Stimulated activated CD4-positive, alpha-beta T cell treated with anti-CD3 and anti-CD28 coated beads, TNF-alpha, amount 100 ng/mL, for 4 hours (primary cell): ENCODE measurements around the gene GABBR2.
"Not testable (repeated sequence)": the region's sequence is repeated elsewhere in the genome, so short reads cannot be mapped to it uniquely, and the experiment has no call there.

Experiments used
- DNase-seq, 3 experiments: peaks; one replicate each; pipeline ENCODE4 v3.0.0-alpha.2; 2020; ENCODE audit warnings: low read depth in 3 of 3

The GABBR2 gene

DNA sequence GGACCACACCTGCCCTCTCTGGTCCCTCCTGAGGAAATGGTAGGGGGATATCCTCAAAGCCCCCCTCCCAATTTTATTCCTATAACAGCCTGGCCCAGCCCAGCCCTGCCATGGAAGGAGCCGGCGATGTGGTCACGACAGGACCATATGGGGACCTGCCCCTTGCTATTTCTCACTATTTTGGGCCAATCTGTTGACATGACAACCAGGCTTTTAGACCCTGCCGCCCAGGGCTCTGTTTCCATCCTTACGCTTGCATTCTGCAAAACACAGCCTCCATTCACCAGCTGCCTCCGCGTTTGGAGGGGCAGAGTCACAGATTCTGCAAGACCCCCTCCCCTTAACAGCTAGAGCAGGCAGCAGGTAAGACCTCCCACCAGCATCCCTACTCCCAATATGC lies 112.2 kb downstream of the GABBR2 start:
- no peak for DNase-seq

DNA sequence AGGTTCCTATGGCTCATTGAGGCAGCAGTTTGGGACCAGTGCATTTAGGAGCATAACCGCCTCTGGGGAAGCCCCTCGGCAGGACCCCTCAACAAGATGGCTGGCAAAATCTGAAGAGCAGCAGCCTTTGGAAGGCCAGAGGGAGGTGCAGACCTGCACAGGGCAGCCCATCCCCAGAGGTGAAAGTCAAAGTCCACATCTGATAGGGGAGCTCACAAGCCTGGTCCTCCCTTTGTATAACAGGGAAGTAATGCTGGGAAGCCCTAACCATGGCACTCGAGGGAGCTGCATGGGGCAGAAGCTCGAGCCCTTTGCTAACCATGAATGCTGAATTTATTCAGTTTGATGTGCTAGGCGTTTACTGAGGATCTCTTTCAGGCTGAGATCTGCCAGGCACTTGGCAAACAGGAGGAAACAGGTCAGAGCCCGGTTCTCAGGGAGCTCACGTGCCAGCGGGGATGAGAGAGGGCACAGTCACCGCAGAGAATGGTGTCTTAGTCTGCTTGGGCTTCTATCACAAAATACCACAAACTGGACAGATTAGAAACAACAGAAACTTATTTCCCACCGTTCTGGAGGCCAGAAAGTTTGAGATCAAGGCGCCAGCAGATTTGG lies 114.1 kb downstream of the GABBR2 start:
- DNase-seq: no peak

DNA sequence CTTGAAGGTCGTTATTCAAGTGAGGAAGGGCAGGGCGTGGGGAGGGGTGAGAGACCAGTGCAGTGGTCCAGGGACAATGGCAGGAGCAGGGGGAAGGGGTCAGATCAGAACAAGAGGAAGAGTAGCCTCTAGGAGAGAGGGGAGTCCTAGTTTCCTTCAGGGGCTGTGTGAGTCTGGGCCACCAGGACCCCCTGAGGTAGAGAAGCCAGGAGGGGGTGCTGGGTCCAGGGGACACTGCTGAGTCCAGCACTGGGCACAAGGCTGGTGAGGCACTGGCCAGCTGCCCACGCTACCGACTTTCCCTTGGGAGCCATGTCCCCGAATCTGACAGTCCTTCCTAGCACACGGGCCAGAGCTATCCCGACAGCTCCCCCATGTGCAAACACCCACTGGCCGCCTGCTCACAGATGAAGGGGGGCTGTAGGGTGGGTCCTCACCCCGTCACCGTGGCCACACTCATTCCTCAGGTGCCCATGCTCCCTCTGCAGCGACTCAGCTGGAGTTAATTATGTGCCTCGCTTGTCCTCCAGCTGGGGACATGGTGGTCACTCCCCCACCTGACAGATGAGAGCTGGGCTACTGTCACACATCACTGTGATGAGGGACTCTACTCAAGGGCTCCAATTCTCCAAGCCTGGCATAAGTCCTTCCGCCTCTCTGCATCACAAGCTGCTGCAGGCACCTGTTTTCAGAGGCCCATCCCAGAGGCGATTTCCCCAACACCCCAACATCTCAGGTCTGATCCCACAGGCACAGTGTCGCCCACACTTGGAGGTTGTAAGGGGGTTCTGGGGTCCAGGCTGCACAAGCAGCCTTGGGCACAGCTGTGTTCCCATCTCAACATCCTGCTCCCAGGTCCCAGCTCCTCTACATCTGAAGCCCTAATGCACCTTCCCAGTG lies 115.1 kb downstream of the GABBR2 start:
- DNase-seq: no peak

DNA sequence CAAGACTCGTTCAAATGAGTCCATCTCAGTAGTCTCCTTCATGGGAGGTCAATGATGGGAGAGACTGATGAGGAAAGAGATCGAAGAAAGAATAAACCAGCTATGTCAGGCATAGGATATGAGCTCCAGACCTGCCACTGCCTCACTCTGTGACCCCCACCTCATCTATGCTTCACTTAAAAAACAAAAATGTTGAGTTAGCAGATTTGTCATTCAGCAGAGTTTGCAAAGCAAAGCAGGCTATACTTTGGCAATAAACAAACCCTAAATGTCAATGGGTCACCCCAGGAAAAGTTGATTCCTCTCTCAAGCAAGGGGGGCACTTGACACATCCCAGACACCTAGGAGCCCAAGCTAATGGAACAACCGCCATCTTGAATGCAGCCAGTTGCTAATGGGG lies 117.0 kb downstream of the GABBR2 start:
- no peak for DNase-seq

DNA sequence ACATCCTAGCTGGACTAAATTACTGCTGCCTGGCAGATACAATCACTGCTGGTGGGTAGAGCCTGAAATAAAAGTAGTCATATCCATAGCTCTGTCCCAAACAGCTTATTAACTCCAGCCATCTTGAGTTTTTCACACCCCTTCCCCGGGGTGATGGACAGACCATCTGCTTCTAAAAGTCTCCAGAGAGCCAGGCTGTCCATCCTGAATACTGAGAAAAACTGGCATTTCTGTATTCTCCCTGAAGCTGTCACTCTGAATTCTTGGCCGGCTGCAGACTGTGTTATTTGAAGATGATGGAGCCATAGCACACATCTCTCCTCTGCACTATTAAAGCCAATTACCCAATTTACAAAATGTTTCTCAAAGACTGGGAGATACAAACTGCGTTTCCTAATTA lies 118.6 kb downstream of the GABBR2 start:
- DNase-seq: no peak

DNA sequence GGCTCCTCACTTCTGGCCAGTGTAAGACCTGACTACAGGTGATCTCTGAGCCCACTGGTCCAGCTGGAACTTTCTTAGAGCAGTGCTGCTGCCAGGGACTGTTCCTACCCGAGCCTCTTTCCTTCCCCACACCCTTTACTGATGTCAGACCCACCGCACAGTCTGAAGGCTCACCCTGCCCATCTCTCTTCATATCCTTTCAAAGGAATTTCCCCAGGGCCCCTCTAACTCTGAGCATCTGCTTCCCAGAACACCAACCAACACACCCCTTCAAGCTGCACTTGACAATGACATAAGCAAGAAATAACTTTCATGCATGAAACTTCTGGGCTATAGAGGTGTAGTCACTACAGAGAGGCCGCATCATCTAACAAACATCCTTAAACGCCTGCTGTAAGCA lies 119.6 kb downstream of the GABBR2 start:
- DNase-seq: no peak

DNA sequence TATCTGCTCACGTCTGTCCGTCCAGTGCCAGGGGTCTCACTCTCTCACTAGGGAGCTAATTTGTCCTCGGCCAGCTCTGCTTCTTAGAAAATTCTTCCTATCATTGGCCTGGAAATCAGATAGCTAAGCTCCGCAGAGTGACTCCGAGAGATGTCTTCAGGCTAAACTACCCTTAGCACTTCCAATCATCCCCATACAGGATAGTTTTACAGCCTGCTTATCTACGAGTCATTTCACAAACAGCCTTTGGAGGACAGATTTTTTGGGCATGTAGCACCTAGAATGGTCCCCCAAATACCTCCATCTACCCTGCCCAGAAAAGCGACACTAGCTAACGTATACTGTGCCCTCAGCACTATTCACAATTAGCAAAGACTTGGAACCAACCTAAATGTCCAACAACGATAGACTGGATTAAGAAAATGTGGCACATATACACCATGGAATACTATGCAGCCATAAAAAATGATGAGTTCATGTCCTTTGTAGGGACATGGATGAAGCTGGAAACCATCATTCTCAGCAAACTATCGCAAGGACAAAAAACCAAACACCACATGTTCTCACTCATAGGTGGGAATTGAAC lies 123.8 kb downstream of the GABBR2 start:
- not testable (repeated sequence) for DNase-seq

DNA sequence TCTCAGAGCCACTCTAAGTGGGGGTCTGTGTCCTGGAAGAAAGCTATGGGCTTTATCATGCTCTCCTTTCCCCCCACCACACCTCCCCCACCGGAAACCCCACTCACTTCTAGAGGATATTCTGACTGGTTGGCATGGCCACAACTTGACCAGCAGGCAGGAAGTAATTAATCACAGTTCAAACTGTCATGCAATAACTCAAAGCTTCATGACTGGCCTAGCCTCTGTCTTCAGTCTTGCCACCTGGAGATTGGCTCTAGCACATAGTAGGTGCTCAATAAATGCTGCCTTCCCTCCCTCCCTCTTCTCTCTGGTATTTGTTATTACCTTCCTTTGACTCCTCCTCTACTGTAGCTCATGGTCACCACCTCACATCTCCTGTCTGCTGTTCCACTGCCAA lies 124.7 kb downstream of the GABBR2 start:
- no peak for DNase-seq

DNA sequence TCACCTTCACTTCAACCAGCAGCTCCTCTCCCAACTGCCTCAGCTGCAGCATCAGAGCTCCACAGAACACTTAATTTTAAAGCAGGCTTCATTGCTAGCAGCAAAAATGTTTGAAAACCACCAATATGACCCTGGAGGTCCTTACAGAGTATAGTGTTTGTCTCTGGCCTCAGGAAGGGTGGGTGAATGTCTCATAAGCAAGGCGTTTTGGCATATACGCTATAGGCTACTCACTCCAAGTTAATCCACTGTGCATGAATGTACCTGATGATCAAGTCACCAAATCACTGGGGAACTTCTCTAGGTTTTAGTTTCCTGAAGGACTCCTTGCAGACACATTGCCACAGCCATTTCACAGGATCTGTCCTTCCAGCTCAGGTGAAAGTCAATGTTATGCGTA lies 125.3 kb downstream of the GABBR2 start:
- DNase-seq: no peak

DNA sequence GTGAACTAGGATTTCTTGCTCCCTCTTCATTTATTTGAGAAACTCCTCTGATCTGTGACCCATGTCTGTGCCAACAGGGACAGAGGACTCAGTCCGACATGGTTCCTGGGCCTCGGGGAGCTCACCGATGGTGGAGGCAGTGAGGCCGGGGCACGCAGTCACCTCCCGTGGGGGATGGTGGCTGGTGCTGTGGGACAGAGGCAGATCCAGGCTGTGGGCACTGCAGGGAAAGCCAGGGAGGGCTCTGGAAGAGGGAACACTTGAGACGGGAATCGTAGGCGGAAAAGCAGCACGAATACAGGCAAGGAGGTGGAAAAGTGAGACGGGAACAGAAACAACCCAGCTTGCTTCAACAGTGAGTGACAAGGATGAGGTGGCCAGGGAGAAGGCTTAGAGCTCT lies 127.8 kb downstream of the GABBR2 start:
- no peak for DNase-seq

DNA sequence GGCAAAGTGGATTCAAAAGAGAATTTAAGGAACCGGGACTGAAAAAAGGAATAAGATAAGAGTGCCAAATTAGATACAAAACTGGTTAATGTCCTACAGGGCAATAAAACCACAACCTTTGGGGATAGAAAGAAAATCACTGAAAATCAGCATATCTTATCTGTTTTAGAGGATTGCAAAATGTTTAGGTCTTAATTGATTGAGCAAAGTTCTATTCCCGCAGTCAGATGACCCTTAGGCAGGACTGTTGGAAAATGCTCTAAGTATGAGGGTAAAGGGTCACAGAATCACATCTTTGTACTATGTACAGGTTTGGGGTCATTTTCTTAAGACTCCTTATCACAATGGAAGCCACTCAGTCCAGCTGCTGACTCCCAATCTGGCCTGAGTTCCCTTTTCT lies 129.0 kb downstream of the GABBR2 start:
- no peak for DNase-seq

DNA sequence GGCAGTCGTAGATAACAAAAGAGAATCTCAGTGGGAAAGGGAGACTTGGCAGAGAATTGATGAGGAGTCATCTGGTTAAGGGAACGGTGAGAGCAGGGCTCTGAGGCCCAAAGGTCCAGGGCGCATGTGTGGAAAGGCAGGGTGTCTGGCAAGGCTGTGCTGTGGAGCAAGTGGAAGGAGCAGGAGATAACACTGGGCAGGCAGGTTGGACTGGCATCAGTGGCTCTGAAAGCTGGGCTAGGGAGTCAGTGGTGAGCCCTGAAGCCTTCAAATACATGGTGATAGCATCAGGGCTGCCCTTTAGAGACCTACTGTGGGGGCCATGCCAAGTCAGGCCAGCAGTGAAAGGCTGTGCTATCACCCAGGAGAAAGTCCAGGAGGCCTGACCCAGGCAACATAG lies 131.3 kb downstream of the GABBR2 start:
- DNase-seq: no peak

DNA sequence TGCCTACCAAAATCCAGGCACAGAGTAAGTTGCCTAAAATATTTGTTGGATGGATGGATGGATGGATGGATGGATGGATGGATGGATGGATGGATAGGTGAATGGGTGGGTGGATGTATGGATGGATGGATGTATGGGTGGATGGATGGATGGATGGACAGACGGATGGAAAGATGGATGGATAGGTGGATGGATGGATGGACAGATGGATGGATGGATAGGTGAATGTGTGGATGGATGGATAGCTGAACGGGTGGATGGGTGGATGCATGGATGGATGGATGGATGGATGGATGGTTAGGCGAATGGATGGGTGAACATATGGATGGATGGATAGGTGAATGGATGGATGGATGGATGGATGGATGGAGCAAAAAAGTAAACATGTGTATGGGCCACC lies 131.9 kb downstream of the GABBR2 start:
- no peak for DNase-seq

DNA sequence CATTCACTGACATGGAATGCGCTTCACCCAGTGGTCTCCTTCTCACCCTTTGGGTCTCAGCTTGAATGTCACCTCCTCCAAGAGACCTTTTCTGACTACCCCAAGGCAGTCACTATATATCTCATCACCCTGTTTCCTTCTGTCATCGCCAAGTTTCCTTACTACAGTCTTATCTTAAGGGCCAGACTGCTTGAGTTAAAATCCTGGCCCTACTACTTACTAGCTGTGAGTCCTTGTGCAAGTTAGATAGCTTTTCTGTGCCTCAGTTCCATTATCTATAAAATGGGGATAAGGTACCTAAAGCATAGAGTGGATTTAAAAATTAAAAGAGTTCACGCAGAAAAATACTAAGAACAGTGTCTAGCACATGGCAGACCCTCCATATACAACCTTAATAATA lies 132.4 kb downstream of the GABBR2 start:
- no peak for DNase-seq

DNA sequence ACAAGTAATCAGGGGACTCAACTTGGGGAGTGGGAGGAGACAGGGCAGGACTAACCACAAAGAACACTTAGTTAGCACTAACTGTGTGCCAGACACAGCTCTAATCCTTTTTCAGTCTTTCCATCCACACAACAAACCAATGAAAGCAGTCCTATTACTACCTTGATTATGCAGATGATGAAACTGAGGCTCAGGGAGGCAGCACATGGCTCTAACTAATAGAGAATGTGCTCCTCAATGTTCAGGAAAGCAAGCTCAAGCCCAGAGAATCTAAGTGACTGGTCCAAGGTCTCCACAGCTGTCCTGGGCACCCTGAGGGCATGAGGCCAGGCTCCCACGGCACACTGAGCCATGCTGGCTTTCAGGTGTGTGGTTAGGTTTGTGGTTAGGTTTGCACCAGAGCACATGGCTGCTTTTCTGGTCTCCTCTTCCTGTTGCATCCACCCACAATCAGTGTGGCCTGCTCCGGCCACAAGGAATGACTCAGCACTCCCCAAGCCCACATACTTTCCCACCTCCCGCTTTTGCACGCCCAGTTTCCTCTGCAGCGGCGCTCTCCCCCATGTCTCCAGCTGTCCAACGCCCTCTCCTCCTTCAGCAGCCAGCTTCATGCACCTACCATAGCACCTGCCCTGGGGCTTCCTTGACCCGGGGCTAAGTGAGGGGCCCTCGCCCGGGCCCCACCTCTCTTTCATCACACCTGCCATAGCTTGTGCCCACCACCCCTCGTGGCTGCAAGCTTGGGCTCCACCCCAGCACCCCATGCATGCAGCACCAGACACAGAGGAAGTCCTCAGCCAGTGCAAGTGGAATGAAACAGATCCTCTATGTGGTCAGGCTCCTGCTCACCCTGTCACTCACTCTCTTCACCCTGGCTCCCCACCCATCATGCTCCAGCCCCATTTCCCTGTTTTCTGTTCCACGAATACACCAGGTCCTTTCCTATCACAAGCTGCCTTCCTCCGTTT lies 133.1 kb downstream of the GABBR2 start:
- DNase-seq: no peak

DNA sequence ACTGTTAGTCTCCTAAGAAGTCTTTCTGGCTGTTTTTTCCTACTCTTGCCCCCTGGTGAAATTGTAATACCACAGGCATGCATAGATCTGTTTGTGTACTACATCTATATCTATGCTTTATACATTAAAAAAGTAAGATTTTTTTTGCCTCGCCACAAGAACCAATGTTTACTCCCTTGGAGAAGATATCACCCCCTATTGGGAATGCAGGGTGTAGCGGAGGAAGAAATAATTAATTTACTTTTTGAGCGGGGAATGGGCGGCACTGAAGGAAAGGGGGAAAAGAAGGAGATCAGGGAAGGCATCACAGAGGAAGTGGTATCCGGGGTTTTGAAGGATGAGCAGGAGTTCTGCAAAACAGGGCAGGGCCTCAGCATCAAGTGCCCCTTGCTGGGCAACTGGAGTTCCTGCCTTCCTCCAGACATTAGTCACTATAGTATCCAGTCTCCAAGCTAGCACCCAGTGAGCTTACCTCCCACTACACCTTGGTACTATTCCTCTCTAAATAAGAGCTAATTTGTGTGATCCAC lies 134.9 kb downstream of the GABBR2 start:
- DNase-seq: no peak

DNA sequence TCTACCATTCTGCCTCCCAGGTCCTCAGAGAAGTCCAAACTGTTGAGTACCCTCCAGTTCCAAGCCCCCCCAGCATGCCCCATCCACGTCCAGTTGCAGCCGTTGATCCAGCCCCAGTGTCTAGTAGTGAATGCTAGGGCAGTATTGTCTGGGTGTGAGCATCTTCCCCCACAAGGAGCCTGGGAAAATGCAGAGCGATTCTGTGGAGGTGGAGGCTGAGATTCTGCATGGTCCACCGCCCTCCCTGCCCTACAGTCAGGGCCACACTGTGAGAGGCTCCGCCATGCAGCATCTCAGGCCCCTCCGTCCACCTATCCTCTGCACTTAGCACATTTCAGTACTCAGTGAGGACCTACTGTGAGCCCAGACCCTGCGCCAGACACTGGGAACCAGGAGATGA lies 135.9 kb downstream of the GABBR2 start:
- no peak for DNase-seq

DNA sequence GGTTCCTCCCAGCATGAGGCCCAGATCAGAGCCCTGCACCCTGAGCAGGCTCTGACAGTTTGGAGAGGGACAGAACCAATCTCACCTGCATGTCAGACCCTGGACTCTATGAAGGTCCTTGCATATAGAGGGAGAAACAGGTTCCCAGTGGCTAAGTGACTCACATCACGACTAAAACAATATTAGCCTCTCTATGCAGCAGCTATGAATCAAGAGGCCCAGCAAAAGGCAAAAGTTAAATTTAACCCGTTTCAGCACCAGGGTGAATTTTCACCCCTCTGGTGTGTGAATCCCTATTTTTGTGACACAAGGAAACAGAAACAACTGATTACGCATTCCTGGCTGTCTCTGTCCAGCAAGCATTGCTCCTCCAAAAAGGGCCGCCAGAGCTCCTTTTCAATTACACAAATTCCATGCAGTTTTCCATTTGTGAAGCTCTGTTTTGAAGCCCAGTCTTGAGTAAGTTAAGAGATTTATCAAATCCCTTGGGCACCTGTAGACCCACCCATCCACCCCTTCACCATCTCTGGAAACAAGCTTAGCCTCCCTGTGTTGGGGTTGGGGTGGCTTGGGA lies 136.6 kb downstream of the GABBR2 start:
- DNase-seq: no peak

DNA sequence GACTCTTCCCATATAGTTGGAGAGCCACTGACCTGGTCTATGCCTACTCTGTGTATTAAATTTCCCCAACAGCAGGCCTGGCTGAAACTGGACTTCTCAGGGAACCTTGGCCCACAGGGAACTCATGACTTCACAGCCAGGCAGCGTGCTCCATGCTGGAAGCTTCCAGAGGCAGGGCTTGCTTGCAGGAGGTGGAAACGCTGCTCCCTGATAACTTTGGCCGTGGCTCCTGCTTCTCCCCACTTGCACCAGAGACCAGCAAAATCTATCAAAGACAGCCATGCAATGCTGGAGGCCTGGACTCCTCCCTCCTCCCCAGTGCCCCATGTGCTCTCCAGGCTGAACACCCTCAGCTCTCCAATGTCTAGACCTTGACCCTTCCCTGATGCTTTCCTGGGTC lies 137.1 kb downstream of the GABBR2 start:
- no peak for DNase-seq

DNA sequence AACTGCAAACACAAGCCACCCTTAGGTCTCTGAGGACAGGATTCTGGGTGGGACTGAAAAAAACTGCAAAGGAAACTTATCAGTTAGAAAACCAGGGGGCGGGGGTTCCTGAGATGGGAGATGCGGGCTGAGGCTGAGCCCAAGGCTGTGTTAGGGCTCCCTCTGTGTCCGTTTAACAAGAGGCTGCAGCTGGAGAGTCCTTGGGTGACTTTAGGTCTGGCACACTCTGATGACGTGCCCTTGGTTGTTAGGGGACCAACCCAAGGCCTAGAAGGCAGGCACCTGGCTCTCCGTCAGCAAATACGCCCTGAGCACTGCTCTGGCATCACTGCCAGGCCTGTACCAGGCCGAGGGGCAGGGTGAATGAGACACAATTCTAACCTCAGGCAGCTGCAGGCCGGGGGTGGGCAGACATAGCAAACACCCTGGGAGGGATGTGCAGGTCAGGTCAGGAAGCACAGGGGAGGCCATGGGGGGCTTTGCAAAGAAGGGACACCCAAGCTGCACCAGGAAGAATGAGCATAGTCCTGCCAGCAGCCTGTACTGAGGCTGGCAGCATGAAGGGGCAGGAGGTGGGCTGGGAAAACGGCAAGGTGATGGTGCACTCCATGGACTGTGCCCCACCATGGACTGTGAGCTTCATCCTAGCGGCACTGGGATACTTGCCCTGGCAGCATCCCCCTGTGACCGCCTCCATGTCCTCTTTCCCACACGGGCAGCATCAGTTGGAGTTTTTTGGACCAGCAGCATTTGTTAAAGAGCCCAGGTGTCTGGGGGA lies 137.9 kb downstream of the GABBR2 start:
- no peak for DNase-seq

DNA sequence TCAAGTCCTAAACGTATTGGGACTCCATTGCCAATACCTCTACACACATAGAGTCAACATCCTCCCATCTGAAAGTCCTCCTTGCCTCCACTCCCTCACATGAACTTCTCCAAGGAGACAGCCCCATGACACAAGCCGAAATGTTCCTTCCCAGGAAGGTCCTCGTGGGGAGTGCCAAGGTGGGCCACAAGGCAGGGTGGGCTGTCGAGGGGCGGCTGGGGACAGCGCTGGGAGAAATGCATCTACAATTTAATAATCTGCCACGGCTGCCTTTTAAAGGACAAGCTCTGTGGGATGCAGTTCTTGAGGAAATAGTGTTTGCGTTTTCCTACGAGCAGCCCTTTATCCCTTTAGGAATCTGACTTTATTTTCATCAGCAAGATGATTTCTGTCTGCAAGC lies 138.7 kb downstream of the GABBR2 start:
- no peak for DNase-seq
